Astrocyte (in vitro differentiated cells and primary cell): ENCODE measurements around the gene GMPR. TPM values are rescaled to one million over a fixed set of nuclear protein-coding genes. Genes with fewer than 3 reads are reported as not detected.

ENCODE experiments used
- DNase-seq: peaks from one replicate; pipeline ENCODE4 v3.0.0-alpha.2; 2010; ENCODE audit warnings: low read depth
- FAIRE-seq: peaks from 2 replicates; lab custom pipeline; 2011; peaks lifted over from hg19 to GRCh38; lab: Jason Lieb, UNC
- H2AFZ ChIP-seq: 2 replicates; pipeline ENCODE4 v1.6.0; 2012; ENCODE audit warnings: low read depth, low read length, inconsistent platforms
- H3K27ac ChIP-seq: 2 replicates; pipeline ENCODE4 v1.5.1; 2011; ENCODE audit warnings: low read depth, low read length, inconsistent platforms
- H3K27me3 ChIP-seq: 2 replicates; pipeline ENCODE4 v1.6.0; 2011; ENCODE audit warnings: low read length, inconsistent platforms; ENCODE audit not compliant: insufficient read depth
- H3K36me3 ChIP-seq: 2 replicates; pipeline ENCODE4 v1.5.1; 2011; ENCODE audit warnings: low read length, inconsistent platforms; ENCODE audit not compliant: insufficient read depth
- H3K4me1 ChIP-seq: 2 replicates; pipeline ENCODE4 v1.5.1; 2011; ENCODE audit warnings: low read length, inconsistent platforms; ENCODE audit not compliant: insufficient read depth
- H3K4me2 ChIP-seq: 2 replicates; pipeline ENCODE4 v1.6.0; 2012; ENCODE audit warnings: low read length, inconsistent platforms
- H3K4me3 ChIP-seq: 2 replicates; pipeline ENCODE4 v1.5.1; 2011; ENCODE audit warnings: low read depth, mild to moderate bottlenecking, low read length, inconsistent platforms; ENCODE audit not compliant: insufficient read depth
- H3K79me2 ChIP-seq: 2 replicates; pipeline ENCODE4 v1.6.0; 2012; ENCODE audit warnings: mild to moderate bottlenecking, low read length, inconsistent platforms; ENCODE audit not compliant: insufficient read depth
- H3K9ac ChIP-seq: 2 replicates; pipeline ENCODE4 v1.6.0; 2012; ENCODE audit warnings: mild to moderate bottlenecking, low read length, inconsistent platforms
- H3K9me3 ChIP-seq: 2 replicates; pipeline ENCODE4 v1.5.1; 2012; ENCODE audit warnings: low read depth, mild to moderate bottlenecking, low read length, inconsistent platforms; ENCODE audit not compliant: insufficient read depth
- H4K20me1 ChIP-seq: 2 replicates; pipeline ENCODE4 v1.6.0; 2012; ENCODE audit warnings: low read length, inconsistent platforms; ENCODE audit not compliant: insufficient read depth
- H3K27ac Mint-ChIP-seq: one replicate; pipeline ENCODE4 v1.8.0; 2021; ENCODE audit warnings: mild to moderate bottlenecking, mixed read lengths; ENCODE audit not compliant: unreplicated experiment
- H3K27me3 Mint-ChIP-seq: one replicate; pipeline ENCODE4 v1.8.0; 2021; ENCODE audit warnings: low read depth, mixed read lengths; ENCODE audit not compliant: unreplicated experiment
- H3K36me3 Mint-ChIP-seq: one replicate; pipeline ENCODE4 v1.8.0; 2021; ENCODE audit warnings: low read depth, mixed read lengths; ENCODE audit not compliant: unreplicated experiment
- H3K4me1 Mint-ChIP-seq: one replicate; pipeline ENCODE4 v1.8.0; 2021; ENCODE audit warnings: low read depth, mixed read lengths; ENCODE audit not compliant: unreplicated experiment
- H3K4me3 Mint-ChIP-seq: one replicate; pipeline ENCODE4 v1.8.0; 2021; ENCODE audit warnings: mild to moderate bottlenecking, moderate library complexity, mixed read lengths; ENCODE audit not compliant: unreplicated experiment
- H3K9me3 Mint-ChIP-seq: one replicate; pipeline ENCODE4 v1.8.0; 2021; ENCODE audit warnings: mild to moderate bottlenecking, mixed read lengths; ENCODE audit not compliant: unreplicated experiment
- CTCF ChIP-seq: IDR thresholded peaks from 2 replicates; pipeline ENCODE4 v1.5.1; 2011; ENCODE audit warnings: low read depth, mild to moderate bottlenecking, inconsistent platforms, low read length, moderate library complexity; ENCODE audit not compliant: insufficient read depth
- EZH2 ChIP-seq: IDR thresholded peaks from 2 replicates; pipeline ENCODE4 v1.6.1; 2012; ENCODE audit warnings: mild to moderate bottlenecking, low read length, inconsistent platforms; ENCODE audit not compliant: insufficient read depth
- total RNA-seq: library from RNA; stranded (reverse); gene quantifications from 2 replicates; pipeline ENCODE4 v1.2.1, GENCODE V29; 2021

The GMPR gene
- total RNA-seq, 1 donor from 2014 or later, result 2.0 TPM

- H3K9me3 ChIP-seq, result no peaks in the 10 kb centered on the region
- H4K20me1 ChIP-seq, result no peaks in the 10 kb centered on the region
- TF ChIP-seq CTCF, result no peak
- no peak for TF ChIP-seq EZH2
- peaks cover 3% of the 10 kb centered on the region for H3K4me1 ChIP-seq
- FAIRE-seq (no peak), DNase-seq (no peak)
- Mint-ChIP-seq H3K27me3 (peaks cover 15% of the 10 kb centered on the region), H3K9me3 (peaks cover 5% of the 10 kb centered on the region), H3K4me1 (peaks cover 3% of the 10 kb centered on the region), H3K36me3 (peaks cover 2% of the 10 kb centered on the region), H3K27ac (no peak overlapping the region), H3K4me3 (no peak overlapping the region)
- no peak overlapping the region for H3K4me2 ChIP-seq
- H2AFZ ChIP-seq, result no peak overlapping the region
- no peak overlapping the region for H3K27ac ChIP-seq
- no peak overlapping the region for H3K4me3 ChIP-seq
- no peak overlapping the region for H3K9ac ChIP-seq
- no peaks in the 10 kb centered on the region for H3K79me2 ChIP-seq
- H3K36me3 ChIP-seq, result no peaks in the 10 kb centered on the region
- no peaks in the 10 kb centered on the region for H3K27me3 ChIP-seq
Observed at GRCh38 chr6:16284472-16284871, 46.1 kb downstream of the GMPR start.

GRCh38 chr6:16285467-16286150 is 47.2 kb downstream of the GMPR start:
- Histone ChIP-seq H3K4me1 (peaks cover 3% of the 10 kb centered on the region), H3K4me2 (no peak overlapping the region), H3K9ac (no peak overlapping the region), H3K79me2 (no peaks in the 10 kb centered on the region), H3K4me3 (no peak overlapping the region), H3K9me3 (no peaks in the 10 kb centered on the region), H3K36me3 (no peaks in the 10 kb centered on the region), H3K27ac (no peak overlapping the region), H4K20me1 (no peaks in the 10 kb centered on the region), H2AFZ (no peak overlapping the region), H3K27me3 (no peaks in the 10 kb centered on the region)
- Mint-ChIP-seq H3K27ac (no peak overlapping the region), H3K4me3 (no peak overlapping the region), H3K36me3 (peaks cover 3% of the 10 kb centered on the region), H3K9me3 (no peaks in the 10 kb centered on the region), H3K27me3 (peaks cover 9% of the 10 kb centered on the region), H3K4me1 (peaks cover 4% of the 10 kb centered on the region)
- no peak for FAIRE-seq
- TF ChIP-seq CTCF (no peak), EZH2 (no peak)
- no peak for DNase-seq

- H4K20me1 ChIP-seq, result no peaks in the 10 kb centered on the region
- no peak for DNase-seq
Observed at GRCh38 chr6:16286151-16286522, 47.8 kb downstream of the GMPR start.

More at GRCh38 chr6:16286151-16286522, 47.8 kb downstream of the GMPR start:
- no peak for TF ChIP-seq EZH2
- peak; percentile 78 for TF ChIP-seq CTCF
- Histone ChIP-seq H3K4me3 (no peak overlapping the region), H3K9me3 (no peaks in the 10 kb centered on the region), H3K9ac (no peak overlapping the region), H3K27ac (no peak overlapping the region), H3K27me3 (no peaks in the 10 kb centered on the region), H2AFZ (peak overlapping the region; percentile 14), H3K4me2 (peak overlapping the region; percentile 56), H3K79me2 (no peaks in the 10 kb centered on the region), H3K36me3 (no peaks in the 10 kb centered on the region), H3K4me1 (peaks cover 3% of the 10 kb centered on the region)
- Mint-ChIP-seq H3K4me3 (no peak overlapping the region), H3K4me1 (peaks cover 4% of the 10 kb centered on the region), H3K36me3 (peaks cover 3% of the 10 kb centered on the region), H3K27ac (peak overlapping the region; percentile 36), H3K27me3 (peaks cover 9% of the 10 kb centered on the region), H3K9me3 (no peaks in the 10 kb centered on the region)
- no peak for FAIRE-seq
